HL-60 (cell line): ENCODE data around the gene HHAT.

ENCODE experiments used
- POLR2AphosphoS5 ChIP-seq: IDR thresholded peaks from 2 replicates; pipeline ENCODE4 v1.6.1; 2012; ENCODE audit warnings: low read depth
- TF ChIP-seq, protein P1 (sequence below): IDR thresholded peaks from one replicate; pipeline ENCODE4 v1.5.1; 2011; ENCODE audit warnings: low read length, control low read depth, inconsistent platforms; ENCODE audit not compliant: insufficient read depth

DNA sequence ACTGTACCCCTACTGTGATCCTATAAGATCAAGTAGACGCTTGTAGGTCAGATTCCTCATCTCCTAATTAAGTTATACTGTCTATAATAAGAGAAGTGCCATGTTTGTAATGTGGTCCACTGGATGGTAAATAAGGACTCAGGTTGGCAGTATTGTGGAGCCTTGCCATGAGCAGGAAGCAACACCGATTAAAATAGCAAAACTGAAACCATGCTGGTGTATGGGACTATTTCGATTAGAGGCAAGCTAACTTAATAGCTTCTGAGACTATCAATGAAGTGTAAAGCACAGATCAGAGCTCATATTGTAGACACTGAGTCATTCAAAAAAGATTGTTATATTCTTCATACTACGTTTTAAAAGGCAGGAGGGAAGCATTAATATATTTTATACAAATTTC, 348.8 kb downstream of the HHAT start:
- TF ChIP-seq, protein P1, sequence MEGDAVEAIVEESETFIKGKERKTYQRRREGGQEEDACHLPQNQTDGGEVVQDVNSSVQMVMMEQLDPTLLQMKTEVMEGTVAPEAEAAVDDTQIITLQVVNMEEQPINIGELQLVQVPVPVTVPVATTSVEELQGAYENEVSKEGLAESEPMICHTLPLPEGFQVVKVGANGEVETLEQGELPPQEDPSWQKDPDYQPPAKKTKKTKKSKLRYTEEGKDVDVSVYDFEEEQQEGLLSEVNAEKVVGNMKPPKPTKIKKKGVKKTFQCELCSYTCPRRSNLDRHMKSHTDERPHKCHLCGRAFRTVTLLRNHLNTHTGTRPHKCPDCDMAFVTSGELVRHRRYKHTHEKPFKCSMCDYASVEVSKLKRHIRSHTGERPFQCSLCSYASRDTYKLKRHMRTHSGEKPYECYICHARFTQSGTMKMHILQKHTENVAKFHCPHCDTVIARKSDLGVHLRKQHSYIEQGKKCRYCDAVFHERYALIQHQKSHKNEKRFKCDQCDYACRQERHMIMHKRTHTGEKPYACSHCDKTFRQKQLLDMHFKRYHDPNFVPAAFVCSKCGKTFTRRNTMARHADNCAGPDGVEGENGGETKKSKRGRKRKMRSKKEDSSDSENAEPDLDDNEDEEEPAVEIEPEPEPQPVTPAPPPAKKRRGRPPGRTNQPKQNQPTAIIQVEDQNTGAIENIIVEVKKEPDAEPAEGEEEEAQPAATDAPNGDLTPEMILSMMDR, result no peak
- no peak for TF ChIP-seq POLR2AphosphoS5
